Putamen (tissue), 1 donor: ENCODE data around the gene APAF1.

Experiments
- DNase-seq: peaks from one replicate; pipeline ENCODE4 v3.0.0-alpha.2; 2016; ENCODE audit warnings: low spot score

Gene APAF1

GRCh38 chr12:98757455-98757854, 112.4 kb downstream of the APAF1 start:
- no peak for DNase-seq

- DNase-seq, result peak; percentile 85
Observed at GRCh38 chr12:98758331-98758730, 113.2 kb downstream of the APAF1 start.

DNA sequence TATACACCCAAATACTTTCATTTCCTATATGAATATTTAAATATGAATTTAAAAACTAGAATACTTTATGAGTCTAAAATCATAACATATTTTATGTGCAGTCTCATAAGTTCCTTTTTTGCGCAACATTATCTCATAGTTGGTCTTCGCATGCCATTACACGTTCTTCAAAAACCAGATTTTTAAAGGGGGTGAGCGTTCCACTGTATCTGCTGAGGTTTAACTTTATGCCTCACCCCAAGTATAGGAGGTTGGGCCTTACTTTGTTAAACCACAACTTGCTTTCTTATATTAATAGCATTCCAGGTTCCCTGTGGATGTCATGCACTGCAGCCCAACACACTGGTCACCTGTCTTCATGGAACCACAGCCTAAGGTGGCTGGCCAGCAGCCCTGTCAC, 118.6 kb downstream of the APAF1 start:
- DNase-seq, result no peak

DNA sequence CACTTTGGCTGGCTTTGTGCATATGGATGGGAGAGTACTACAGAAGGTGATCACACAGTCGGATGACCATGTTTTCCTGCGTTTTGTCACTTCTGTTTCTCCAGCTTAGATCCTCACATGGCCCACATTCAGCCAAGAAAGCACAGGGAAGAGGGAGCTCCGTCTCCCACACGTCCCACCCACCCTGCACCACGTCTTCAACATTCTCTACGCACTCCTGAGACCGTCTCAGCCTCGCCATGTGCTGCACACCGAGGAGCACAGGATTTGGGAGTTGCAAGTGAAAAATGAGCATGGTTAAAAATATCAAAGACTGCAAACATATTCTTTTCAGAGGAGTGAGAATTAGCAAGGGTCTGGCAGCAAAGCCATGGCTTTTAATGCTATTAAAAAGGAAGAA, 122.2 kb downstream of the APAF1 start:
- peak; percentile 58 for DNase-seq

DNA sequence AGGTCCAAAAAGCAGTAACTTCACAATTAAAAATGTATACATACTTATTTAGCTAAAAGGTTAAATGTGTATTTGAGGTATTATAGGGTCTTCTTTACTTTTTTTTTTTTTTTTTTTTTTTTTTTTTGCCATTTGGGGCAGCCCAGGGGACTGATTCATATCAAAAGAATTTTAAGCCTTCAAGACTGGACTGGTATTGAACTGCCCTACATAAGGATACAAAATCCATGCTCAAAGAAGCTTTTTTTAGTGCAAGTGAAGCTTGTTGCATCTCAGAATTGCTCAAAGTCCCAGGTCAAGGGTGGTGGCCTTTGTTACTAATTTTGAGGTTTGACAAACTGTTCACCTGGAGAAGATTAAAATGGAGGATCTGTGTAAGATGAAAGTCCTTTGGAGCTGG, 124.0 kb downstream of the APAF1 start:
- no peak for DNase-seq

- no peak for DNase-seq
Observed at GRCh38 chr12:98770230-98770629, 125.1 kb downstream of the APAF1 start.

GRCh38 chr12:98771811-98772752, 127.0 kb downstream of the APAF1 start:
- DNase-seq, result no peak

DNA sequence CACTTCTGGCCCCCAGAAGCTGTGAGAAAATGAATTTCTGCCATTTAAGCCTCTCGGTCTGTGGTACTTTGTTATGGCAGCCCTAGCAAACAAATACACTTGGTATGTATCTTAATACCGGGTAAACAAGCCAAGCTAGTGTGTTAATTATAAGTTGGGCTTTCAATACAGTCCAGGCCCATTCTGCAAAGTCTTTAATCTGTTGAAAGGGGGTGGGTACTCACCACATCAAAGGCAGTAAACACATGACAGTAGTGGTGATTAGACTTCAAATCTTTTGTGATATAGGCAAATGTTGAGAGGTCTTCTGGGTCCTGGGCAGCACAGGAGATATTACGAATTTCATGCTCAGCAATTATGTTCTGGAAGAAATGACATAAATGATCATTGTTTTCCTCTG, 127.7 kb downstream of the APAF1 start:
- no peak for DNase-seq

DNA sequence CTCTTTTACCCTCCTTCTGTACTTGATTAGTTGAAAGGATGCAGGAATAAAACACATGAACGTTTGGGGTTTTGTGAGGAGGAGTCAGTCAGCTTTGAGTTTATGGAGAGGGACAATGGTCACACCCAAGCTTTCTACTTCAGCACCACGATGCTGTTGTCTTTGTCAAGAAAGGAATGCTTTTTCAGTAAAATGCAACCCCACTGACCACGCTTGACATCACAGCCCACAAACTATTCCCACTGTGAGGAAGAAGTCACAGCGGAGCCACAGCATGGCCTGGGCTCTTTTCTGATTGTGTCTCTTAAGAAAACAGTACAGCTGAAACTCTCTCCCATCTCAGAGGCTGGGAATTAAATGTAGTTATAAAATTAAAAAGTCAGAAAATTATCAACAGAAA, 135.2 kb downstream of the APAF1 start:
- no peak for DNase-seq

DNA sequence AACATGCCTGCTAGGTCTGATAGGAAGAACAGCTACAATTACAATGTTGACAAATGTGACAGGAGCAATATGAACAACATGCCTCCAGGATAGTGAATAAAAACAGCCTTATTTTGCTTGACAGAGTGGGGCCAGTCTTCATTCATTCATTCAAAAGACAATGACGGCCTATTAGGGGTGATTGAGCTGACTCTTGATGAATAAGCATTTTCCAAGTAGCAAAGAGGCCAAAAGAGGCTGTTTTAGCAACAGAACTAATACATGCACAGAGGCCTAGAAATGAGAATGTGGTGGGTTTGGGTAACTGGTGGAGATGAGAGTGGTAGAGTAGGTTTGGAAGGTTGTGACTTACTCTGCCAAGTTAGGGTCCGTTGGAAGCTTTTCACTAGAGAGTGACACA, 138.3 kb downstream of the APAF1 start:
- no peak for DNase-seq
